NCI-H2227 treated with DMSO at 0.1 percent for 48 hours (cell line): ENCODE measurements around the gene ARHGEF35.
"Not testable (repeated sequence)": the region's sequence is repeated elsewhere in the genome, so short reads cannot be mapped to it uniquely, and the experiment has no call there.

ENCODE experiments used
- DNase-seq: peaks from one replicate; lab custom pipeline; 2025; lab: John Stamatoyannopoulos, UW

ARHGEF35 gene

GRCh38 chr7:144178380-144179164 is 17.1 kb downstream of the ARHGEF35 start:
- DNase-seq: not testable (repeated sequence)

DNA sequence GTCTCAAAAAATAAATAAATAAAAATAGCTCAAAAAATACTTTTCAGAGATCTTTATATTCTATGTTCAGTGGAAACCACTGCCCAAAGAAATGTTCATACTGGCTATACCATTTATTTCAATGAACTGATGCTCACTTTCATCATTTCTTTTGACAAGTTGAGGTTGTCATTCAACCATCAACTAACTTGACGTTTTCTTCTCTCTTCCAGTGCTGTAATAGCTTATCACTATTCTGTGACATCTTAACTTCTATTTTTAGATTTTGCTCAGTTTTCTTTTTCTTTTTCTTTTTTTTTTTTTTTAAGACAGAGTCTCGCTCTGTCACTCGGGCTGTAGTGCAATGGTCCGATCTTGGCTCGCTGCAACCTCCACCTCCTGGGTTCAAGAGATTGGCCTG is 21.0 kb downstream of the ARHGEF35 start:
- no peak for DNase-seq

DNA sequence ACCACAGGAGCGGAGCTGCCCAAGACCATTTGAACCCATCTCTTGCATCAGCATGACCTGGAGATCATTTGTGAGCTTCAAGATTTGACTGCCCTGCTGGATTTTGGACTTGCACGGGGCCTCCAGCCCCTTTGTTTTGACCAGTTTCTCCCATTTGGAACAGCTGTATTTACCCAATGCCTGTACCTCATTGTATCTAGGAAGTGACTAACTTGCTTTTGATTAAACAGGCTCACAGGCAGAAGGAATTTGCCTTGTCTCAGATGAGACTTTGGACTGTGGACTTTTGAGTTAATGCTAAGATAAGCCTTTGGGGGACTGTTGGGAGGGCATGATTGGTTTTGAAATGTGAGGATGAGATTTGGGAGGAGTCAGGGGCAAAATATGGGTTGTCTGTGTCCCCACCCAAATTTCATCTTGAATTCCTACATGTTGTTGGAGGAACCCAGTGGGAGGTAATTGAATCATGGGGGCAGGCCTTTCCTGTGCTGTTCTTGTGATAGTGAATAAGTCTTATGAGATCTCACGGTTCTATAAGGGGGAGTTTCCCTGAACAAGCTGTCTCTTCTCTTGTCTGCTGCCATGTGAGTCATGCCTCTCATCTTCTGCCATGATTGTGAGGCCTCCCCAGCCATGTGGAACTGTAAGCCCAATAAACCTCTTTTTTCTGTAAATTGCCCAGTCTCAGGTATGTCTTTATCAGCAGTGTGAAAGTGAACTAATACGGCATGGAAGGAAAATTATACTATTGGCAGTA is 23.9 kb downstream of the ARHGEF35 start:
- DNase-seq: not testable (repeated sequence)

DNA sequence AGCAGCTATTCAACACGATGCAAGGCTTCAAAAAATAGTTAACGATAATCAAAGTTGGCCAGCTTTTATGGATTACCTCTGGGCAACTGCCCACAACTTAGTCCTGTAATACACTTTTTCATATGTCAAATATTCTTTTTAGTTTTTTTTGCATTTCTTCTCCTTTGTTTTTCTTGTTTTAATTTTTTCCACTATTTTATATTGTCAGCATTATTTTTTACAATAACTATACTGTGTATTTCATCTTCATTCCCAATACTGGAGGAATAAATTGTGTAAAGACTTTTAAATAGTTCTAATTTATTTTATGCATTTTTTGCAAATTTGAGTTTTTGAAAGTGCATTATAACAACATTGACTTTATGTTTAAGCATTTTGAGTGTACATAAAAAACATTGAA is 30.8 kb downstream of the ARHGEF35 start:
- DNase-seq: no peak

- no peak for DNase-seq
These were observed 36.8 kb downstream of the ARHGEF35 start for GRCh38 chr7:144158861-144159260.

- DNase-seq: no peak
These were observed 47.3 kb downstream of the ARHGEF35 start for GRCh38 chr7:144148224-144148827.

- DNase-seq: no peak
These were observed 51.2 kb downstream of the ARHGEF35 start for GRCh38 chr7:144144426-144144825.

DNA sequence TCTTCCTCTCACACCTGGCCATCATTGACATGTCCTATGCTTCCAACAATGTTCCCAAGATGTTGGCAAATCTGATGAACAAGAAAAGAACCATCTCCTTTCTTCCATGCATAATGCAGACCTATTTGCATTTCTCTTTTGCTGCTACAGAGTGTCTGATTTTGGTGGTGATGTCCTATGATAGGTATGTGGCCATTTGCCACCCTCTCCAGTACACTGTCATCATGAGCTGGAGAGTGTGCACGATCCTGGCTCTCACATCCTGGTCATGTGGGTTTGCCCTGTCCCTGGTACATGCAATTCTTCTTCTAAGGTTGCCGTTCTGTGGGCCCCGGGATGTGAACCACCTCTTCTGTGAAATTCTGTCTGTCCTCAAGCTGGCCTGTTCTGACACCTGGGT is 53.4 kb downstream of the ARHGEF35 start:
- DNase-seq: no peak

GRCh38 chr7:144137501-144137900 is 58.1 kb downstream of the ARHGEF35 start:
- no peak for DNase-seq
